ENCODE measurements around the gene TECPR1.

The TECPR1 gene

DNA sequence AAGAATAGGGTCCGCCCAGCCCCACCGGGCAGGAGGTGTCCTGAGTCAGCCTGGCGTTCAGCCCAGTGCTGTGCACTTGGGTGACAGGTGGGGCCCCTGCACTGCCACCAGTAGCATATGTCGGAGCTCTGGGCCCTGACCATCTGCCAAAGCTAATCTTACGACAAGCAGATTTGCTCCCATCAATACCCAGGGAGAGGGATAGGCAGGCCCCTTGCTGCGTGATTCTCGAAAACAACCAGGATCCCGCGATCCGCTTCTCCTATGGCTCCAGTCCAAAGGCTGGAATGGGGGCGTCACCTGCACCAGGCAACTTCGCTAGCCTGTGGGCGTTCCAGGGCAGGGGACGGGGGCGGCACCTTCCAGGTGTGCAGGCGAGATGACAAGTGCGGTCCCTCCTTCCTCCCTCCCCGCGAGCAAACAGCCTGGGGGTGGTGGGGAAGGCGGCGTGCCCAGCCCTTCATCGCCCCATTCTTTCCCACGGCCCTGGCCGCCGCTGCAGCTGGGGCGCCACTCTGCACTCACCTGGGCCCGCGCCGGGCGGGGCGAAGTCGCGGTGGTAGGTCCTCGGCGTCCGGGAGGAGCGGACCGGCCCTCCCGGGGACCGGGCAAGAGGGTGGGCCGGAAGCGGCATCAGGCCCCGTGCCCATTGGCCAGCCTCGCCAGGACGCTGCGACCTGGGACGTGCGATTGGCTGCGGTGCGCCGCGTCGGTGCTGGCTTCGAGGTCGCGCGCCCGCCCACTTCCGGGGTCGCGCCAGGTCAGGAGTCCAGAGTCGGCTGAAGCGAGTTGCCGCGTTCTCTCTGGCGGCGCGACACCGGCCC is at the start of gene TECPR1:
Gene TECPR1 (minus strand): TSS at position 632 of the 824 bp plus-strand sequence. CDS start 6,086 bp downstream, outside the sequence.
- H3K27ac ChIP-seq, result peak within 1 kb of the TSS in 20 of 21 experiments; percentile 70 to 93 (median 82)
- H3K4me3 ChIP-seq, result peak within 1 kb of the TSS; percentile 54 to 97 (median 74)

DNA sequence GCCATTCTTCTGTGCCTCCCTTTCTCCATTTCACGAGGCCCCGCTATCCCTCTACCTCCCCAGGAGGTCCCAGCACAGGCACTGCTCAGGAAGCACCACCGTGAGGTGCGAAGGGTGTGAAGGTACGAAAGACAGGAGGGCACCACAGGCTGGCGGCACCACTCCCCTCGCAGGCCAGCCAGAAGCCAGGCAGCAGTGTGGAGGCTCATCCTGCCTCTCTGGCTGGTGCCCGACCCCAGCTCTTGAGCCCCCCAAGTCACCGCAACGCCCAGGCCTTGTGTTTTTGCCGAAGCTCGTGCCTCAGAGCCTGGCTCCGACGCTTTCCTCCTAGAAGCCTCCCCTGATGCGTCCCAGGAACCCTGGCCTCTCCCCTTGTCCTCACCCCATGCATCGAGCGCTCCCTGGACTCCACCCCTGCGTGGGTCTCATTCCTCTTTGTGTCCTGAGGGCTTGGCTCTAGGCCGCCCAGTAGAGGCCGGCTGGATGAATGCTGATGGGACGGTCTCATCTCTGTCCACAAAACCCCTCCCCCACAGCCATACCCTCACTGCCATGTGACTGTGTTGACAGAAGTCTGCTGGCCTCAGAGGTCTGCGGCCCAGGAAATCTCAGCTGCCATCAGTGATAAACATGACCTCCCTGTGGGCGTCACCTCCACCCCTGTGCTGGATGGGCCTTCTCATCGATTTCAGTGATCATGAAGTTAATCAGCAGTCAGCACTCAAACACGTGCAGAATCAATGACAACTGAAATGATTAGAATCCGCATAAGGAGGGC is 48.8 kb upstream of the TECPR1 start:
- no peak overlapping the region for H3K27ac ChIP-seq
- no peak overlapping the region for H3K4me3 ChIP-seq

DNA sequence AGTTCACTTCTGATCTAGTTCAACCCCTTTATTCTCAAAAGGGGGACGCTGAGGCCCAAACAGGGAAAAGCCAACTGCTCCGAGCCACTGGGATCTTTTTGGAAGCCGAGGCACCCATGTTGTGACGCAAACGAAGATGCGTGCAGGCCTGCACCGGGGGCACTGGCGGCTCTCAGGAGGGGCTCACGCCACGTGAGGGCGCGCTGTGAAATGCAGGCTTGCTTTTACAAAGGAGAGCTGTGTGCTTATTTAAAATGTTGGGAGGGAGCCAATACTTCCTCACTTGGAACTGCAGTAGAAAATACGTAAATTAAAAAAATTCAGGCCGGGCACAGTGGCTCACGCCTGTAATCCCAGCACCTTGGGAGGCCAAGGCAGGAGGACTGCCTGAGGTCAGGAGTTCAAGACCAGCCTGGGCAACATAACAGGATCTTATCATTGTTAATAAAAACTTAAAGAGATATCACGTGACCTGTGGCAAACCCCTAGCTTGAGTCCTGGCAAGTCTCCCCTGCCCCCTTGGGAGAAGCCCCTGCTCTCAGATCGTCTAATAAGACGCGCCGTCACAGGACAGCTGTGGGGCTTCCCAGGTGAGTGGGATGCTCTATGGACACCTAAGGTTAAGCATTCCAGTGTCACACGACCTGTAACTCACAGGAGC is 45.7 kb upstream of the TECPR1 start:
- Histone ChIP-seq H3K27ac (no peak overlapping the region), H3K4me3 (no peak overlapping the region)

- peak overlapping the region in 1 of 21 experiments; percentile 9 for H3K27ac ChIP-seq
- H3K4me3 ChIP-seq, result no peak overlapping the region
Observed at GRCh38 chr7:98296833-98297232, 44.8 kb upstream of the TECPR1 start.

DNA sequence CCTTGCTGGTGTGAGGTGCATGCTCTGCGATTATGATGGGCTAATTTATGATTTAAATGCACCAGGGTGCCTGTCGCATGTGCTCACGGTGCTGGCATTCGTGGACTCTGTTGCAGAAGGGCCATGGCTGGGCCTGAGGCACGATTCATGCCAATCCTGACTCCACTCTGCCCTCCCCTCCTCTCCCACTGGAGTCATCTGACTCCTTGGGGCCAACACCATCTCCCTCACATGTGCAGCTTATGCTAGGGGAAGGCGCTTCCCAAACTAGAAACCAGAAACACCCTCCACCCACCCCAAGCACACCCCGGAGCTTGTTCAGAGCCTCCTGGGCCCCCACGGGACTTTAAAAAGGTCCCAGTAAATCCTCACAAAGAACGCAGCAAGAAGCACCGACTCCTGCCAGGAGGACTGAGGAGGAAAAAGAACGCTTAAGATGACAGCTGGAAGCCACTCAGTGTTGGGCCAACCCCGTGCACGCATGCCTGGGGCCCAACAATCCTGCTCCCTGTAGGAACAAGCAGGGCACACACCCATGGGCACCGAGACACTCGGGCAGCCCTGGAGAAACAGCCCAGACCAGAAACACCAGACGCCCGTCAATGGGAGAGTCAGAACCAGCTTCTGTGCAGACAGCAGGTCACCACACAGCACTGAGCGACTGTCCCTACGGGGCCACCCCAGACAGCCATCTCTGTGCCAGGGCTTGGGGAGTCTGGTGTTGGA is 43.6 kb upstream of the TECPR1 start:
- peak overlapping the region in 7 of 21 experiments; percentile 7 to 49 (median 22) for H3K27ac ChIP-seq
- no peak overlapping the region for H3K4me3 ChIP-seq

DNA sequence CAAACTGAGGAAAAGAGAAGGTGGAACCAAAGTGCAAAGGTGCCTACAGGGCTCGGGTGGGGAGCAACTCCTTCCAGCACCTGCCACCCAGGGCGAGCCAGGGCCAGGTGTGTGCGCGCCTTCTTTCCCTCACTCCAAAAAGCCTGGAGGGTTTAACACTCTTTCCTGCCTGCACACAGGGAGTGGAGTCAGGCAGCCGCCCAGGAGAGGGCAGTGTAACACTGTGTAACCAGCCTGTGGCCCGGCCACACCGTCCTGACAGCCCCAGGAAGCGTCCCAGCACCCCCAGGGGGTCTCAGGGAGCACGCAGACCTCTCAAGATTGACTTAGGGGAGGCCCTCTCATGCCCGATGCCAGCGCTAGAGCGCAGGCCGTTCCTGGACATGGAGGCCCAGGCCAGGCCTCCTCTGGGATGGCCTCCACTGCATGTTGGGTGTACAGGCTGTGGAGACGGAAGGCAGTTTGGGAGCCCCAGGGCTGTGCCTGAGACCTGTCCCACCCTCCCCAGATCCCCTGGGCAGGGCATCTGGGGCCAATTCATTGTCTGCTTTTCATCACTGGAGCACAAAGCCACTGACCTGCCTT is 42.9 kb upstream of the TECPR1 start:
- Histone ChIP-seq H3K4me3 (no peak overlapping the region), H3K27ac (peak overlapping the region in 4 of 21 experiments; percentile 19 to 28 (median 22))

DNA sequence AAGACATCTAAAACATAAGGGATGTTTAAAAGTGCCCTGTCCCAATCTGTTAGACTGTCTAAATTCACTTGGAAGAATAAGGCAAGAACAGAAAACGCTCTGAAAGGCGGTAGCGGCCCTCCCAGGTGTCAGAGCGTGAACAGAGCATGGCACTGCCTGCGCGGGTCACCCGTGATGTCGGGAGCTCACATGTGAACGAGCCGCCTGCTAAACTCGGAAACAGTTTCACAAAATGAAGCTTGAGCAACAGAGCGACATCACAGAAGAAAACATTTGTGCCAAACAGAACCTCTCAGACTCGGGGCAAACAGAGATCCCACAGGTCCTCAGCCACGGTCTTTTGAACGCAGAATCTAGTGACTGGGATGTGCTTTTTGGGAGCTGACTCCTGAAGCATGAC is 42.3 kb upstream of the TECPR1 start:
- Histone ChIP-seq H3K27ac (peak overlapping the region in 1 of 21 experiments; percentile 5), H3K4me3 (no peak overlapping the region)

DNA sequence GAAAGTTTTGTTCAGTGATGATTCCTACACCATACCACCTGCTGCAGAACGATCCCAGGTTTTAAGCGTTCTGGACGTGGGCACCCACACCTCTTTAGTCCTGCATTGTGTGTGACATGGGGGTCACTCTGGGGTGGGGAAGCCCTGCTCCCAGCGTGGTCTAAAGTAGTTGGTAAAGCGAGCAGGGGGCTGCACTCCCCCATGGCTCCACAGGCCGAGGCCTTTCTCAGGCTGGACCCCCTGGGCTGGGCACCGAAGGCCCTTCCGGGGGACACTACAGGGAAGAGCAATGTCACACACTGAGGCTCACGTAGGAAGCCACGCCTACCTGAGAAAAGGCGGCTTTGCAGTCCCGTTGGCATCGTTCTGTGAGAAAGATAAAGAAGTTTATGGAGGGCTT is 41.7 kb upstream of the TECPR1 start:
- Histone ChIP-seq H3K4me3 (no peak overlapping the region), H3K27ac (no peak overlapping the region)

DNA sequence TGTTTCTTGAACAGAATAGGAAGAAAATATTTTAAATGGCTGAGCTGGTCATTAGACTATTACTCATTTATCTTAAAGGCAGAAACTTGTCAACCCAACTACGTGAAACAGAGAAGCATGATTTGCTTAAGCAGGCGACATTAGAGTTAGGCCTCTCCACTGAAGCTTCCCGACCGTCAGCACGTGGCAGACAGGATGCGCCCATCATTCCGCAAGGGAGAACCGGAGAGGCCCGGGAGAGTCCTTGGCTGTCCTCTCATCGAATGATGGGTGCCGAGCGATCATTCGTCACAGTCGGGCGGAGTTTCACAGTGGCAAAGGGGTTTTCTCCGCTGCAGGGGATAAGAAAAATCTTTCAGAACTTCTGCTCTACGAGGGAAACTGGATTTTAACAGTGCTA is 41.2 kb upstream of the TECPR1 start:
- Histone ChIP-seq H3K4me3 (no peak overlapping the region), H3K27ac (no peak overlapping the region)

DNA sequence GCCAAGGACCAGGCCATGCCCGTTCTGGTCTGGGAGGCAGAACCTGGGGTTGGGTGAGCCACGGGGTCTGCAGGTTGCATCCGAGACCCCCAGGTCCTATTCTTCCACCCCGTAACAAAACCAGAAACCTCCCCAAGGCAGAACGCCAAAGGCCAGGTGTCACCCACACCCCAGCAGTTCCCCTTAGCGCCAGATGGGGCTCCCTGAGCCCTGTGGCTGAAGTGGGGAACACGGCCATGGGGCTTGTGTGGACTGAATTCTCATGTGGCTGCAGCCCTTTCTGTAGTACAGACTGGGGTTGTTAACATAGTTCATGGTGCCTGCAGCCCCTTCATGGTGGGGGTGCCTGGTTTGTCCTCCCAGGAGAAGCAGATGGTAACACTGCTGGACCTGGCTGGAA is 39.7 kb upstream of the TECPR1 start:
- Histone ChIP-seq H3K27ac (no peak overlapping the region), H3K4me3 (no peak overlapping the region)

DNA sequence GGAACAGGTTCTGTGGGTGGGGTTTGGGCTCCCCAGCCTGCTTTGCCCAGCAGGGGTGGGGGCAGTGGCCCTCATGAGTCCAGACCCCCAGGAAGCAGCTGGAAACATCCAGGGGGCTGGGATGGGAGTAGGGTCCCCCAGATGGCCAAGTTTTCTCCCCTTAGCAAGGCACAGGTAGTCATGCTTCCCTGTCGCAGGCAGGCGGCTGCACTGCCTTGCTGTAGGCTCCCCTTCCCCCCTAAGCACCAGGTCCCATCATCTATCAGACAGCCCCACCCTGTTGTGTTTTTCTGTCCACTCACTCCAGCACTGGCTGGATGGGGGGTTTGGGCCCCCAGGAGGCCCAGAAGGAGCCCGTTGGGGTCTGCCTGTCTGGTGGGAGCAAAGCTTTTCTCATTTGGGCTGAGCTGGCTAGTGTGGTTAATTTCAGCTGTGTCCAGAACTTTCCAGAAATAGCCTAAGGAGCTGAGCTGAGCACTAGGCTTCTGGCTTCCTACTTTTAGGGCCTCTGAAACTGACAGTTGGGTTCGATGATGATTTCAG is 37.4 kb upstream of the TECPR1 start:
- Histone ChIP-seq H3K27ac (no peak overlapping the region), H3K4me3 (no peak overlapping the region)

GRCh38 chr7:98288064-98288823 is 36.2 kb upstream of the TECPR1 start:
- no peak overlapping the region for H3K4me3 ChIP-seq
- H3K27ac ChIP-seq, result peak overlapping the region in 13 of 21 experiments; percentile 4 to 99 (median 94)

DNA sequence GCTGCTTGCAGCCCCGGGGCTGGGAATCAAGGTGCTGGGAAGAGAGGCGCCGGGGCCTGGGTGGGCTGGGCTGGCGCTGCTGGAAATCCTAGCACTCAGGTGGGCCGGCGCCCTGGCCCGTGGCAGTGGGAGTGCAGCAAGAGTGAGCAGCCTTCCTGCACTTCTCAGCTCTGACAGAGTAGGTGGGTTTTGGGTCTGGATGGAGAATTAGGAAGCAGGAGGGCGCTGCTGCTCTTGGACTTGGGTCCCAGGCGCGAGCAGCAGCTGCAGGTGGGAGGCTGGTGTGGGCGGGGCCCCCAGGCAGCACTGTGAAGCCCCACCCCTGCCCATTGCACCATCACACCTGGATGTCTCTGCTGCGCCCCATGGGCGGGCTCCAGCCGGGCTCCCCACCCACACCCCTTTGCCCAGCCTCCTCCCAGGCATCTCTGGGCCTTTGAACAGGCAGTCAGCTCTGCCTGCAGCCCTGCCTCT is 35.5 kb upstream of the TECPR1 start:
- peak overlapping the region in 16 of 21 experiments; percentile 28 to 99 (median 97) for H3K27ac ChIP-seq
- no peak overlapping the region for H3K4me3 ChIP-seq

DNA sequence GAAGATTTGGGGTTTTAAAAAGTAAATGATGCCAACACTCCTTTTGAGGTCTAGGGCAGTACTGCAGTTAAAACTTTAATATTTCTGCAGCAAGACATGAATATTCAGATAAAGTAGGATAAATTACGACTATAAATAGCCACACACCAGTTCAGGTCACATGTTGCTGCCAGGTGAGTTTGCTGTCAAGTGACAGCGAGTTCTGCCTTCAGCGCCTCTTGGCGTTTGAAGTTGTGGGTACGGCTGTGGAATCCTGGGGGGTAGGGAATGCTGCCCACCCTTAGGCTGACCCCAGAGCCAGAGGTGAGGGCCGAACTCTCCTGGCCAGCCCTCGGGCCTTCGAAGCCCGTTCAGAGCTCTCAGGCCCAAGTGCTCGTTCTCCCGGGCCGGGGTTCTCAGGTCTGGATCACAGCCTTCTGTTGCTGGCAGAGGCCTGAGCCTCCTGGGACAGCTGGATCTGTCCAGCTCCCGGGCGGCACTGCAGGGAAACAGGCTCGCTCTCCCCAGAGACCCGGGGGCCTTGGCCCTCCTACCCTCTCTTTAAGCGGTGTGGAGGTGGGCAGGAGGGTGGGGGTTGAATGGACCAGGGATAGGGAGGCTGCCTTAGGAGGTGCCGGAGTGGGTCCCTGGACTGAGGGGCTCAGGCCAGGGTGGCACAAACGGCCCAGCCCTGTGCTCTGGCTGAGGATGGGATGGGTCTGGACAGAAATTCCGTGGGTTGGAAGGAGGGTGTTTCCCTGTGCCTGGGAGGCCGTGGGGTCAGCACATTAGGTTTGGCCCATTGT is 34.9 kb upstream of the TECPR1 start:
- Histone ChIP-seq H3K4me3 (peak overlapping the region in 1 of 7 experiments; percentile 89), H3K27ac (peak overlapping the region in 17 of 21 experiments; percentile 15 to 99 (median 97))

GRCh38 chr7:98286093-98286539 is 34.1 kb upstream of the TECPR1 start:
- Histone ChIP-seq H3K27ac (peak overlapping the region in 19 of 21 experiments; percentile 15 to 99 (median 97)), H3K4me3 (peak overlapping the region in 4 of 7 experiments; percentile 11 to 89 (median 42))

DNA sequence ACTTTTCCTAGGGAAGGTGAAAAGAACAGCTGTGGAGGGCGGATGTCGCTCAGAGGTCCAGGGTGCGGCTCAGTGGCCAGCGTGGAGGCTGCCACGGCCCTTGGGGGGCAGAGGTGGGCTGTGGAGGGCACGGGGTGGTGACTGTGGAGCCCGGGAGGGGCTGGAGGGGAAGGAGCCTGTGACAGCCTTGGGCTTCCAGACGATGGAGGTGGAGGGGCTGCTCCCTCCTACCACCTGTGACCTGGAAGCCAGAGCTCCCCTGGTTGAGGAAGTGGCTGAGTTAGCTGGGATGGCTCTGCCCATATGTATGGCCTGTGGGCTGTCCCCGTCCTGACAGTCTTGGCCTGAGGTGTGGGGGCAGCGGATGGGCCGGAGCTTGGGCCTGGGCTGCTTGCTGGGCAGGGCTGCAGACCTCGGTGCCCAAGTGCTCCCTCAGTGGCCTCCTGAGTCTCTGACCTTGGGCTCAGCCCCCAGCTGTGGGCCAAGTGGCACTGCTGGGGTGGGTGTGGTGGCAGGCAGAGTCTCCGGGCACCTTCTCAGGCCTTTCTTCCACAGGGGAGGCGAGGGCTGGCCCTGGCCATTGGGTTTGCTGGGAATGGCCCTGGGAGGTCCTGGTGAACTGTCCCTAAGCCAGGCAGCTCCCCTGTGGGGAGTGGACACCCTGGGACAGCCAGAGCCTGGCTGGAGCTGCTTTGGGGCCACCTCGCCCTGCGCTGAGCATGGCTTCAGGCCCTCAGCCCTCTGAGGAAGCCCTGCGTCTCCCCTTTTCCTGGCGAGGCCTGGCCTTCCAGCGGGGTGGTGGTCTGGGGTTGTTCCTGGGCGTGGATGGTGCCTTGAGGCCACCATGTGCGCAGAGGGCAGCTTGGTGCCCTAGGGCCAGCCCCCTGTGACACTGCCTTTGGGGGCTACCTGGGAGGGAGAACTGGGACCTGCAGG is 33.4 kb upstream of the TECPR1 start:
- Histone ChIP-seq H3K4me3 (peak overlapping the region; percentile 4 to 98 (median 81)), H3K27ac (peak overlapping the region; percentile 3 to 99 (median 97))
